Peyer's patch (tissue), 4 donors: ENCODE results near the gene TBC1D25.

Experiments used
- CTCF ChIP-seq, 6 experiments: fragments of 450-650 bp in 4 of 6; fragments of 200-600 bp in 2 of 6; sonication (generic) in 1 of 6; IDR thresholded peaks; one replicate each; pipeline ENCODE4 v1.5.1; 2017 to 2019; ENCODE audit warnings: antibody characterized with exemption in 6 of 6, mild to moderate bottlenecking in 3 of 6, moderate library complexity in 1 of 6
- POLR2A ChIP-seq, 2 donors: fragments of 450-650 bp; IDR thresholded peaks; one replicate each; pipeline ENCODE4 v1.5.1; 2017; ENCODE audit warnings: antibody characterized with exemption in 2 of 2, mild to moderate bottlenecking in 2 of 2, moderate library complexity in 2 of 2

GRCh38 chrX:48539345-48540027 is at the start of gene TBC1D25:
- TF ChIP-seq CTCF (IDR thresholded peaks at IDR 0.05) (peak in 4 of 6 experiments; percentile 47 to 61 (median 50)), POLR2A (IDR thresholded peaks at IDR 0.05) (peak in 1 of 2 donors; percentile 34)
